DND-41 (cell line): Measurements from ENCODE around the gene CNOT1.

Experiments
- ATAC-seq: fragments of 200-7000 bp; cut with Tn5 transposase; 3 replicates; pipeline ENCODE4 v1.9.1; 2021; ENCODE audit warnings: low read depth; ENCODE audit not compliant: insufficient read depth
- DNase-seq: peaks from one replicate; pipeline ENCODE4 v3.0.0-alpha.2; 2020
- H2AFZ ChIP-seq: 2 replicates; pipeline ENCODE4 v1.6.0; 2012; ENCODE audit warnings: low read depth, low read length
- H3K27ac ChIP-seq: 2 replicates; pipeline ENCODE4 v1.5.1; 2012; ENCODE audit warnings: low read length, inconsistent platforms
- H3K27me3 ChIP-seq: fragments of 200-600 bp; sonication (generic); 2 replicates; pipeline ENCODE4 v1.6.0; 2012; ENCODE audit warnings: low read length, mild to moderate bottlenecking, inconsistent platforms; ENCODE audit not compliant: insufficient read depth, poor library complexity
- H3K36me3 ChIP-seq: 2 replicates; pipeline ENCODE4 v1.5.1; 2012; ENCODE audit warnings: low read length, inconsistent platforms; ENCODE audit not compliant: insufficient read depth
- H3K4me1 ChIP-seq: 2 replicates; pipeline ENCODE4 v1.5.1; 2012; ENCODE audit warnings: mild to moderate bottlenecking, low read length; ENCODE audit not compliant: insufficient read depth
- H3K4me2 ChIP-seq: 2 replicates; pipeline ENCODE4 v1.6.0; 2012; ENCODE audit warnings: mild to moderate bottlenecking, moderate library complexity, low read length, inconsistent platforms; ENCODE audit not compliant: insufficient read depth
- H3K4me3 ChIP-seq, 2 experiments: fragments of 200-600 bp in 1 of 2; shearing (Covaris generic) in 1 of 2; 2 replicates each; pipeline ENCODE4 v1.5.1; 2012 to 2016; ENCODE audit warnings: inconsistent platforms in 2 of 2, low read length in 2 of 2, mild to moderate bottlenecking in 2 of 2, low read depth in 1 of 2, moderate library complexity in 1 of 2
- H3K79me2 ChIP-seq: 2 replicates; pipeline ENCODE4 v1.6.0; 2012; ENCODE audit warnings: low read length, inconsistent platforms; ENCODE audit not compliant: insufficient read depth
- H3K9ac ChIP-seq: 2 replicates; pipeline ENCODE4 v1.6.0; 2012; ENCODE audit warnings: low read depth, mild to moderate bottlenecking, inconsistent platforms, low read length, moderate library complexity
- H3K9me3 ChIP-seq: 2 replicates; pipeline ENCODE4 v1.5.1; 2012; ENCODE audit warnings: low read length, moderate library complexity, mild to moderate bottlenecking, inconsistent platforms; ENCODE audit not compliant: insufficient read depth, severe bottlenecking
- H4K20me1 ChIP-seq: 2 replicates; pipeline ENCODE4 v1.6.0; 2012; ENCODE audit warnings: low read length; ENCODE audit not compliant: insufficient read depth
- CTCF ChIP-seq: IDR thresholded peaks from 2 replicates; pipeline ENCODE4 v1.5.1; 2012; ENCODE audit warnings: borderline replicate concordance, low read length, moderate library complexity, mild to moderate bottlenecking; ENCODE audit not compliant: poor library complexity, severe bottlenecking; ENCODE audit errors: extremely low read depth
- EZH2 ChIP-seq: IDR thresholded peaks from 3 replicates; pipeline ENCODE4 v1.6.1; 2012; ENCODE audit warnings: borderline replicate concordance, low read depth, mild to moderate bottlenecking, moderate library complexity, low read length, inconsistent platforms; ENCODE audit not compliant: severe bottlenecking

CNOT1 gene

DNA sequence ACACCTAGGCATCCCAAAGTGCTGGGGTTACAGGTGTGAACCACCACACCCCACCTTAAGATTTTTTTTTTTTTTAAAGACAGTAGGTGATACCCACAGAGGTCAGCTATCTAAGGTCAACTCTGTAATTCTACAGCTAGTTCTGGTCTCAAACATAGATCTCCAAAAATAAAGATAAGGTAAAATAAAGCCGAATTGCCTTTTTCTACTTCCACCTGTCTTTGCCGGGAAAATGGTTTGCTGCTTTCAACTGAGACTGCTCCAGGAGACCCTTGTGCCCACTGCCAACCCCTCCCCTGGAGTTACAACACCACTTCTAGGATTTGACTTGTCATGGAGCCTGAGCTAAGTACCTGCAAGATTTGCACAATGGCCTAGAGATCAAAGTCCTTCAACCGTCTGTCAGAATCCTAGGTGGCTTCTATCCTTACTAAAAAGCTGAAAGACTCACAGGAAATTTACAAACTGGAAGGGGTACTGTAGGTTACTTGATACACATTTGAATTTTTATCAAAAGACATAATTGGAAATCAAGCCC is 4.7 kb upstream of the CNOT1 start:
- Histone ChIP-seq H2AFZ (no peak overlapping the region), H3K27ac (no peak overlapping the region), H3K9ac (no peak overlapping the region), H3K36me3 (peaks cover 2% of the 10 kb centered on the region; the same call in 1 of the 2 replicates), H3K79me2 (peaks cover 3% of the 10 kb centered on the region), H3K4me1 (peaks cover 9% of the 10 kb centered on the region), H3K27me3 (no peaks in the 10 kb centered on the region), H3K4me3 (no peak overlapping the region), H4K20me1 (no peaks in the 10 kb centered on the region), H3K9me3 (no peaks in the 10 kb centered on the region), H3K4me2 (no peak overlapping the region)
- TF ChIP-seq CTCF (no peak), EZH2 (no peak)
- DNase-seq (no peak), ATAC-seq (no peak)

DNA sequence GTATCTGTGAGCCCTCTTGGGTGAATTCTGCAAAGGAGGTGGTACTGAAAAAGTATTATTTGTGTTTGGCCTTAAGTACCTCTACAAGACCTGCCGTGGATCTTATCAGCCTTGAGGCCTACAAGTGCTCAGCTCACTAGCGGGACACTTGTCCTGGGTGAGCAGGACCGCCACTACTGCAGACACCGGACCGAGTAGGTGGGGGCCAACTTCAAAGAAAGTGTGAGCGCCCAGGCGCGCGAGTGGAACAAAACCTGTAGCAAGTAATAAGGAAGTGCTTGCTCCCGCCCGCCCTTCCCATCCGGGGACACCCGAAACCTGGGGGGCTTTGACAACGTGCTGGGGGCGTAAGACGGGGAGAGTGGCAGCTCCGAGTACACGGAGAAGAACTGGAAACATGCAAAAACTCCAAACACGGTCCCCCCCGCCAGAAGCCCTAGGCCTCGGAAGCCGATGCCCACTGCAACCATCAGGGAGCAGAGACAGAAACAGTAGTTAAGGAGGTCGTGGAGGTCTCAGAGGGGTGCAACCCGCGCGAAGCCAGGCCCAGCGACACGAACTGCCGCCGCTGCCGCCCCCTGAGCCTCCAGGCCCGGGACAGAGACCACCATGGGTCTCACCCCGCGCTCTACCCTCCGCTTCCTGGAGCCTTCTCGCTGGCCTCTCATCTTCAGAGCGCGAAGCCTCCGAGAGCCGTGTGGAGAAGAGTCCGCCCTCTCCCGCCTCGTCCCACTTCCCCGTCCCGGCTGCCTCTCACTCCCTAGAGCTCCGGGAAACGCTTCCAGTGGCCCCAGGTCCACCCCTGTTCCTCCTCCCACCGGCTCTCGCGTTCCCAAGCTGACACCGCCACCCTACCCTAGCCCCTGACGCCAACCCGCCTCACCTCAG is 537 bp downstream of the CNOT1 start:
- Histone ChIP-seq H3K27ac (peak overlapping the region; percentile 97), H3K36me3 (peaks cover 29% of the 10 kb centered on the region), H3K27me3 (no peaks in the 10 kb centered on the region), H3K4me1 (peaks cover 28% of the 10 kb centered on the region), H3K79me2 (peaks cover 56% of the 10 kb centered on the region), H4K20me1 (peaks cover 45% of the 10 kb centered on the region), H3K4me3 (peak overlapping the region; percentile 80 to 90), H3K9me3 (no peaks in the 10 kb centered on the region), H3K9ac (peak overlapping the region; percentile 97), H2AFZ (peak overlapping the region; percentile 88), H3K4me2 (peak overlapping the region; percentile 62)
- peak; percentile 7 for ATAC-seq
- DNase-seq: peak; percentile 67
- TF ChIP-seq CTCF: no peak
- TF ChIP-seq EZH2: no peak

DNA sequence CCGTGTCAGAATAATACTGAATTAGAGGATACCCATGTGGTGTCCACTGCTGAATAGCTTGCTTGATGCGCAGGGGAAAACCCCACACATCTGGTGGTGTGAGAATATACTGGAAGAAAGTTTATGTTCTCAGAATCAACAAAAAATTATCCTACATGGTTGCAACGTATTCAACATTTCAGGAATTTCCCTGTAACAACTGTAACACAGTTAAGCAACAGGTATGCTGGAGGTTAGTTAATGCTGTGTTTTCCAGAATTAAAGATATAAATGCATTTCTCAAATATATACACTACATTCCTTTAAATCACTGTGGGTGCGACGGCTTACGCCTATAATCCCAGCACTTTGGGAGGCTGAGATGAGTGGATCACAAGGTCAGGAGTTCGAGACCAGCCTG is 5.4 kb downstream of the CNOT1 start:
- TF ChIP-seq EZH2 (no peak), CTCF (no peak)
- H3K9me3 ChIP-seq: no peaks in the 10 kb centered on the region
- no peak overlapping the region for H3K9ac ChIP-seq
- H3K27me3 ChIP-seq: no peaks in the 10 kb centered on the region
- ATAC-seq (no peak), DNase-seq (no peak)
- H3K36me3 ChIP-seq: peaks cover 72% of the 10 kb centered on the region
- H3K4me1 ChIP-seq: peaks cover 21% of the 10 kb centered on the region
- no peak overlapping the region for H3K27ac ChIP-seq
- peaks cover 100% of the 10 kb centered on the region for H3K79me2 ChIP-seq
- H3K4me3 ChIP-seq: no peak overlapping the region
- H4K20me1 ChIP-seq: peaks cover 82% of the 10 kb centered on the region
- H2AFZ ChIP-seq: no peak overlapping the region
- no peak overlapping the region; the same call in 1 of the 2 replicates for H3K4me2 ChIP-seq
